Uterus (tissue), 2 donors: ENCODE results near the gene PALD1.

Source experiments
- POLR2A ChIP-seq, 2 donors: fragments of 450-650 bp; IDR thresholded peaks; one replicate each; pipeline ENCODE4 v1.6.1; 2016; ENCODE audit warnings: antibody characterized with exemption in 2 of 2, mild to moderate bottlenecking in 1 of 2, moderate library complexity in 1 of 2
- TF ChIP-seq, protein P1 (sequence below), 4 experiments: fragments of 200-600 bp in 2 of 4; fragments of 450-650 bp in 2 of 4; sonication (generic) in 2 of 4; IDR thresholded peaks; one replicate each; pipeline ENCODE4 v1.5.1; 2016 to 2019; ENCODE audit warnings: antibody characterized with exemption in 4 of 4, mild to moderate bottlenecking in 2 of 4, moderate library complexity in 1 of 4

DNA sequence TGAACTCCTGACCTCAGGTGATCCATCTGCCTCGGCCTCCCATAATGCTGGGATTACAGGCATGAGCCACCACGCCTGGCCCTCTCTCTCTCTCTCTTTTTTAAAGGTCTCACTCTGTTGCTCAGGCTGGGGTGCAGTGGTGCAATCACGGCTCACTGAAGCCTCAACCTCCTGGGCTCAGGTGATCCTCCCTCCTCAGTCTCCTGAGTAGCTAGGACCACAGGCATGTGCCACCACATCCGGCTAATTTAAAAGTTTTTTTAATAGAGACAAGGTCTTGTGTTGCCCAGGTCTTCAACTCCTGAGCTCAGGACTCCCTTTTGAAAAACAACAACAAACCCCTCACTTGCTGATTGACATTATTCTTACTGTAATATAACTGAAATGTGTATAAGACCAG lies 11.6 kb downstream of the PALD1 start:
- TF ChIP-seq, protein P1, sequence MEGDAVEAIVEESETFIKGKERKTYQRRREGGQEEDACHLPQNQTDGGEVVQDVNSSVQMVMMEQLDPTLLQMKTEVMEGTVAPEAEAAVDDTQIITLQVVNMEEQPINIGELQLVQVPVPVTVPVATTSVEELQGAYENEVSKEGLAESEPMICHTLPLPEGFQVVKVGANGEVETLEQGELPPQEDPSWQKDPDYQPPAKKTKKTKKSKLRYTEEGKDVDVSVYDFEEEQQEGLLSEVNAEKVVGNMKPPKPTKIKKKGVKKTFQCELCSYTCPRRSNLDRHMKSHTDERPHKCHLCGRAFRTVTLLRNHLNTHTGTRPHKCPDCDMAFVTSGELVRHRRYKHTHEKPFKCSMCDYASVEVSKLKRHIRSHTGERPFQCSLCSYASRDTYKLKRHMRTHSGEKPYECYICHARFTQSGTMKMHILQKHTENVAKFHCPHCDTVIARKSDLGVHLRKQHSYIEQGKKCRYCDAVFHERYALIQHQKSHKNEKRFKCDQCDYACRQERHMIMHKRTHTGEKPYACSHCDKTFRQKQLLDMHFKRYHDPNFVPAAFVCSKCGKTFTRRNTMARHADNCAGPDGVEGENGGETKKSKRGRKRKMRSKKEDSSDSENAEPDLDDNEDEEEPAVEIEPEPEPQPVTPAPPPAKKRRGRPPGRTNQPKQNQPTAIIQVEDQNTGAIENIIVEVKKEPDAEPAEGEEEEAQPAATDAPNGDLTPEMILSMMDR (IDR thresholded peaks at IDR 0.05) = no peak
- no peak for TF ChIP-seq POLR2A (IDR thresholded peaks at IDR 0.05)
